HCT116 (cell line): Measurements from ENCODE around the gene TNS3. TPM values are rescaled to one million over a fixed set of nuclear protein-coding genes. Genes with fewer than 3 reads are reported as not detected.

Experiments
- ATAC-seq: fragments of 200-7000 bp; cut with Tn5 transposase; 2 replicates; pipeline ENCODE4 v1.9.1; 2020; ENCODE audit warnings: mild to moderate bottlenecking, moderate library complexity
- BruUV-seq: library from RNA; stranded (reverse); fragments of 400-500 nt; replicated peaks from 2 replicates; lab custom pipeline; 2021; lab: Mats Ljungman, UMichigan
- CTCF ChIA-PET: fragments of 300-600 bp; sonication (Branson Sonifier 250); formaldehyde crosslinking; loops from one replicate; lab custom pipeline; 2021; ENCODE audit warnings: antibody characterized with exemption; lab: Charles Lee
- POLR2A ChIA-PET: fragments of 300-600, 350-600 bp; sonication (Branson Sonifier 250); formaldehyde crosslinking; loops from one replicate; lab custom pipeline; 2021; ENCODE audit warnings: antibody characterized with exemption; lab: Charles Lee
- RAD21 ChIA-PET, 2 experiments: fragments of 300-600 bp; sonication (Branson Sonifier 250); formaldehyde crosslinking; loops; one replicate each; lab custom pipeline; 2023; ENCODE audit warnings: low total read pairs in 2 of 2; ENCODE audit not compliant: uncharacterized antibody in 2 of 2, unreplicated experiment in 2 of 2, low non-redundant PET in 1 of 2; lab: Charles Lee
- DNase-seq: peaks from one replicate; pipeline ENCODE4 v3.0.0-alpha.2; 2010; ENCODE audit warnings: low read depth, low spot score
- H2AFZ ChIP-seq: fragments of 200-600 bp; shearing (Covaris generic), sonication (generic); 2 replicates; pipeline ENCODE4 v1.6.1; 2017; ENCODE audit warnings: low read depth, mixed run types, mixed read lengths, antibody characterized with exemption, low read length; ENCODE audit not compliant: poor library complexity, severe bottlenecking
- H3K27ac ChIP-seq: 2 replicates; pipeline ENCODE4 v1.5.1; 2012; ENCODE audit warnings: low read depth, low read length
- H3K27me3 ChIP-seq: fragments of 200-600 bp; sonication (generic); 2 replicates; pipeline ENCODE4 v1.6.1; 2016; ENCODE audit warnings: mixed run types, low read length, mixed read lengths; ENCODE audit not compliant: insufficient read depth
- H3K36me3 ChIP-seq, 2 experiments: fragments of 200-500 bp in 1 of 2; fragments of 200-600 bp in 1 of 2; sonication (Bioruptor generic) in 1 of 2; sonication (generic) in 1 of 2; 2 replicates each; pipeline versions ENCODE4 v1.5.1 to v1.6.1; 2014 to 2016; ENCODE audit warnings: low read length in 2 of 2, inconsistent platforms in 1 of 2, mixed read lengths in 1 of 2, mixed run types in 1 of 2; ENCODE audit not compliant: insufficient read depth in 2 of 2, control insufficient read depth in 1 of 2
- H3K4me1 ChIP-seq, 2 experiments: fragments of 200-600 bp in 1 of 2; sonication (generic) in 1 of 2; 2 replicates each; pipeline versions ENCODE4 v1.5.1 to v1.6.1; 2012 to 2017; ENCODE audit warnings: low read length in 2 of 2, inconsistent platforms in 1 of 2, mild to moderate bottlenecking in 1 of 2, mixed read lengths in 1 of 2, mixed run types in 1 of 2, moderate library complexity in 1 of 2; ENCODE audit not compliant: insufficient read depth in 2 of 2, control insufficient read depth in 1 of 2
- H3K4me2 ChIP-seq: fragments of 200-600 bp; sonication (generic); 2 replicates; pipeline ENCODE4 v1.6.1; 2017; ENCODE audit warnings: mixed run types, low read length, mixed read lengths
- H3K4me3 ChIP-seq, 2 experiments: fragments of 200-600 bp in 1 of 2; sonication (generic) in 1 of 2; replicated peaks in 1 of 2; 2 replicates each; pipeline ENCODE4 v1.5.1; 2011 to 2016; ENCODE audit warnings: low read length in 2 of 2, control low read depth in 1 of 2, low read depth in 1 of 2, mild to moderate bottlenecking in 1 of 2, mixed read lengths in 1 of 2, mixed run types in 1 of 2
- H3K79me2 ChIP-seq: fragments of 200-600 bp; sonication (generic); 2 replicates; pipeline ENCODE4 v1.6.1; 2017; ENCODE audit warnings: mild to moderate bottlenecking, mixed run types, low read length, moderate library complexity, mixed read lengths; ENCODE audit not compliant: insufficient read depth
- H3K9ac ChIP-seq: fragments of 200-600 bp; sonication (generic); 2 replicates; pipeline ENCODE4 v1.6.1; 2016; ENCODE audit warnings: low read length, mixed read lengths
- H3K9me2 ChIP-seq: fragments of 200-600 bp; sonication (generic), shearing (Covaris generic); 2 replicates; pipeline ENCODE4 v1.6.1; 2017; ENCODE audit warnings: mixed run types, mild to moderate bottlenecking, moderate library complexity; ENCODE audit not compliant: insufficient read depth
- H3K9me3 ChIP-seq, 2 experiments: fragments of 200-500 bp in 1 of 2; fragments of 200-600 bp in 1 of 2; sonication (Bioruptor generic) in 1 of 2; sonication (generic) in 1 of 2; 2 replicates each; pipeline ENCODE4 v1.6.1; 2014 to 2017; ENCODE audit warnings: low read length in 2 of 2, mixed read lengths in 2 of 2, inconsistent platforms in 1 of 2, low read depth in 1 of 2, mild to moderate bottlenecking in 1 of 2, mixed run types in 1 of 2, moderate library complexity in 1 of 2; ENCODE audit not compliant: control insufficient read depth in 1 of 2, insufficient read depth in 1 of 2
- H4K20me1 ChIP-seq: fragments of 200-600 bp; sonication (generic), shearing (Covaris generic); 2 replicates; pipeline ENCODE4 v1.6.1; 2017; ENCODE audit warnings: mixed run types, mild to moderate bottlenecking, moderate library complexity; ENCODE audit not compliant: insufficient read depth
- CEBPB ChIP-seq: IDR thresholded peaks from 2 replicates; pipeline ENCODE4 v1.6.1; 2012; ENCODE audit warnings: low read depth
- ELF1 ChIP-seq: IDR thresholded peaks from 2 replicates; pipeline ENCODE4 v1.6.1; 2012; ENCODE audit warnings: low read depth, borderline replicate concordance
- EZH2 ChIP-seq: fragments of 200-600 bp; sonication (generic); IDR thresholded peaks from 2 replicates; pipeline ENCODE4 v1.6.1; 2017; ENCODE audit warnings: antibody characterized with exemption, mixed run types
- EZH2phosphoT487 ChIP-seq: fragments of 200-600 bp; IDR thresholded peaks from 2 replicates; pipeline ENCODE4 v1.6.1; 2018; ENCODE audit warnings: antibody characterized with exemption, borderline replicate concordance
- FOSL1 ChIP-seq: IDR thresholded peaks from 2 replicates; pipeline ENCODE4 v1.6.1; 2012; ENCODE audit warnings: low read depth
- JUND ChIP-seq: IDR thresholded peaks from 2 replicates; pipeline ENCODE4 v1.6.1; 2012
- POLR2AphosphoS5 ChIP-seq: IDR thresholded peaks from 2 replicates; pipeline ENCODE4 v1.6.1; 2011; ENCODE audit warnings: mild to moderate bottlenecking, low read depth, low read length, moderate library complexity
- REST ChIP-seq: IDR thresholded peaks from 2 replicates; pipeline ENCODE4 v1.6.1; 2012; ENCODE audit warnings: low read depth
- SP1 ChIP-seq: IDR thresholded peaks from 2 replicates; pipeline ENCODE4 v1.6.1; 2012; ENCODE audit warnings: low read depth
- SRF ChIP-seq: IDR thresholded peaks from 2 replicates; pipeline ENCODE4 v1.6.1; 2012; ENCODE audit warnings: low read depth
- YY1 ChIP-seq: IDR thresholded peaks from 2 replicates; pipeline ENCODE4 v1.6.1; 2011; ENCODE audit warnings: low read length, low read depth, moderate library complexity, mild to moderate bottlenecking; ENCODE audit not compliant: insufficient replicate concordance; ENCODE audit errors: extremely low read depth
- ZFX ChIP-seq: fragments of 450-650 bp; IDR thresholded peaks from 2 replicates; pipeline ENCODE4 v1.6.1; 2017
- ZNF274 ChIP-seq: fragments of 200-500 bp; sonication (Bioruptor generic); IDR thresholded peaks from 2 replicates; pipeline ENCODE4 v1.6.1; 2014; ENCODE audit warnings: mild to moderate bottlenecking, low read depth, low read length, inconsistent platforms
- intact Hi-C: fragments of 100-400 bp; cut with micrococcal nuclease; formaldehyde crosslinking; loops from 2 replicates; pipeline ENCODE4 v1.10.0; 2022
- total RNA-seq: library from RNA; stranded (reverse); gene quantifications from one replicate; pipeline ENCODE4 v1.2.1, GENCODE V29; 2021; ENCODE audit not compliant: unreplicated experiment
- TF ChIP-seq, protein P1 (sequence below): IDR thresholded peaks from 2 replicates; pipeline ENCODE4 v1.6.1; 2012
- TF ChIP-seq, protein P2 (sequence below): IDR thresholded peaks from 2 replicates; pipeline ENCODE4 v1.6.1; 2011; ENCODE audit warnings: mild to moderate bottlenecking, low read length, moderate library complexity; ENCODE audit not compliant: insufficient replicate concordance; ENCODE audit errors: extremely low read depth

The TNS3 gene
- total RNA-seq, 1 experiment from 2014 or later, result 9.1 TPM

DNA sequence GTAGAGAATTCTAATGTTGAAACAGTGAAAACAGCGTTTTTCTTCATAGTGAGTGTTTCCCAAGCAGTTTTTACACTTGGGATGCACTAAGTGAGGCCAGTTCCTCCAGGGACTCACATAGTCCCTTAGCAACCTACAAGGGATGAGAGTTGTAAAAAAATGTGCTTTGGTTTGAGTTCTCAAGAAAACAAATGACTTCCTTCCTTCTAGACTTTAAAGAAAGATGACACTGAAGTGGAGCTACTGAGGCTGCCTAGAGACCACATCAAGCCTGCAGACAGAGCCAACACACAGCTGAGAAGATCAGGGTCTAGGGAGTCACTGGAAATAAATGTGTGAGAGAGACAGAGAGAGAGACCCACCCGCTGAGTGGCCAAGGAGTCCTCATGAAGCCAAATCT lies 264.4 kb downstream of the TNS3 start:
- Histone ChIP-seq H3K9me3 (no peaks in the 10 kb centered on the region), H3K79me2 (no peaks in the 10 kb centered on the region), H3K27me3 (no peaks in the 10 kb centered on the region), H3K9ac (no peak overlapping the region), H3K9me2 (0 out of 2 replicates have a peak, but pooled peaks cover 3% of the 10 kb centered on the region), H4K20me1 (no peaks in the 10 kb centered on the region), H3K27ac (no peak overlapping the region), H3K4me3 (no peak overlapping the region), H3K4me2 (no peak overlapping the region), H3K4me1 (no peaks in the 10 kb centered on the region), H3K36me3 (no peaks in the 10 kb centered on the region), H2AFZ (no peak overlapping the region)
- DNase-seq, result no peak
- intact Hi-C loops, result no loop called here
- CTCF ChIA-PET, result no interaction called here
- TF ChIP-seq EZH2phosphoT487 (no peak), SP1 (no peak), SRF (no peak)
- TF ChIP-seq, protein P1, sequence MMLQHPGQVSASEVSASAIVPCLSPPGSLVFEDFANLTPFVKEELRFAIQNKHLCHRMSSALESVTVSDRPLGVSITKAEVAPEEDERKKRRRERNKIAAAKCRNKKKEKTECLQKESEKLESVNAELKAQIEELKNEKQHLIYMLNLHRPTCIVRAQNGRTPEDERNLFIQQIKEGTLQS, result no peak
- ATAC-seq, result no peak
- POLR2A ChIA-PET, result no interaction called here
- RAD21 ChIA-PET, result no interaction called here
- no TSS peak for BruUV-seq

GRCh38 chr7:47314728-47315607 lies 266.9 kb downstream of the TNS3 start:
- 0 out of 2 replicates have a peak, but pooled peaks cover 3% of the 10 kb centered on the region for H3K9me2 ChIP-seq
- BruUV-seq, result no TSS peak
- intact Hi-C loops, result no loop called here
- H3K4me1 ChIP-seq, result no peaks in the 10 kb centered on the region
- H3K4me2 ChIP-seq, result no peak overlapping the region
- ATAC-seq (no peak), DNase-seq (no peak)
- no peak overlapping the region for H2AFZ ChIP-seq
- H3K4me3 ChIP-seq, result no peak overlapping the region
- CTCF ChIA-PET, result no interaction called here
- H3K27me3 ChIP-seq, result no peaks in the 10 kb centered on the region
- no peaks in the 10 kb centered on the region for H3K79me2 ChIP-seq
- POLR2A ChIA-PET, result no interaction called here
- no peaks in the 10 kb centered on the region for H3K36me3 ChIP-seq
- H3K27ac ChIP-seq, result no peak overlapping the region
- no peak overlapping the region for H3K9ac ChIP-seq
- RAD21 ChIA-PET, result no interaction called here
- H3K9me3 ChIP-seq, result no peaks in the 10 kb centered on the region
- H4K20me1 ChIP-seq, result no peaks in the 10 kb centered on the region
- TF ChIP-seq, protein P2, sequence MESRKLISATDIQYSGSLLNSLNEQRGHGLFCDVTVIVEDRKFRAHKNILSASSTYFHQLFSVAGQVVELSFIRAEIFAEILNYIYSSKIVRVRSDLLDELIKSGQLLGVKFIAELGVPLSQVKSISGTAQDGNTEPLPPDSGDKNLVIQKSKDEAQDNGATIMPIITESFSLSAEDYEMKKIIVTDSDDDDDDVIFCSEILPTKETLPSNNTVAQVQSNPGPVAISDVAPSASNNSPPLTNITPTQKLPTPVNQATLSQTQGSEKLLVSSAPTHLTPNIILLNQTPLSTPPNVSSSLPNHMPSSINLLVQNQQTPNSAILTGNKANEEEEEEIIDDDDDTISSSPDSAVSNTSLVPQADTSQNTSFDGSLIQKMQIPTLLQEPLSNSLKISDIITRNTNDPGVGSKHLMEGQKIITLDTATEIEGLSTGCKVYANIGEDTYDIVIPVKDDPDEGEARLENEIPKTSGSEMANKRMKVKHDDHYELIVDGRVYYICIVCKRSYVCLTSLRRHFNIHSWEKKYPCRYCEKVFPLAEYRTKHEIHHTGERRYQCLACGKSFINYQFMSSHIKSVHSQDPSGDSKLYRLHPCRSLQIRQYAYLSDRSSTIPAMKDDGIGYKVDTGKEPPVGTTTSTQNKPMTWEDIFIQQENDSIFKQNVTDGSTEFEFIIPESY, result no peak
- TF ChIP-seq CEBPB (no peak), ZFX (no peak), JUND (no peak), POLR2AphosphoS5 (no peak), ZNF274 (no peak), ELF1 (no peak), REST (no peak), FOSL1 (no peak), EZH2 (no peak), YY1 (no peak)
